Activated CD8-positive, alpha-beta memory T cell treated with anti-CD3 and anti-CD28 coated beads, Interleukin-2, amount 50 U/mL, for 1 hour (primary cell): ENCODE results near the gene KLF5.

Experiments
- DNase-seq: peaks from one replicate; pipeline ENCODE4 v3.0.0-alpha.2; 2020; ENCODE audit errors: extremely low read depth

KLF5 gene

GRCh38 chr13:73059460-73060250, 850 bp downstream of the KLF5 start:
- no peak for DNase-seq

GRCh38 chr13:73060251-73061160, 1.7 kb downstream of the KLF5 start:
- no peak for DNase-seq

GRCh38 chr13:73061473-73061872, 2.7 kb downstream of the KLF5 start:
- DNase-seq = no peak

GRCh38 chr13:73061876-73062275, 3.1 kb downstream of the KLF5 start:
- DNase-seq = no peak

- no peak for DNase-seq
Observed at GRCh38 chr13:73062468-73062867, 3.7 kb downstream of the KLF5 start.

GRCh38 chr13:73063166-73063565, 4.4 kb downstream of the KLF5 start:
- DNase-seq = no peak

GRCh38 chr13:73065036-73065435, 6.2 kb downstream of the KLF5 start:
- no peak for DNase-seq

GRCh38 chr13:73065665-73066340, 7.0 kb downstream of the KLF5 start:
- no peak for DNase-seq

GRCh38 chr13:73069206-73069805, 10.5 kb downstream of the KLF5 start:
- DNase-seq = no peak

- no peak for DNase-seq
Observed at GRCh38 chr13:73070451-73071098, 11.8 kb downstream of the KLF5 start.

- no peak for DNase-seq
Observed at GRCh38 chr13:73072239-73072900, 13.6 kb downstream of the KLF5 start.

GRCh38 chr13:73073050-73073449, 14.2 kb downstream of the KLF5 start:
- DNase-seq = no peak

- no peak for DNase-seq
Observed at GRCh38 chr13:73074014-73074413, 15.2 kb downstream of the KLF5 start.

- DNase-seq = no peak
Observed at GRCh38 chr13:73074926-73075325, 16.1 kb downstream of the KLF5 start.

GRCh38 chr13:73075546-73075945, 16.7 kb downstream of the KLF5 start:
- no peak for DNase-seq

GRCh38 chr13:73075954-73076353, 17.1 kb downstream of the KLF5 start:
- DNase-seq = no peak

GRCh38 chr13:73077865-73078264, 19.1 kb downstream of the KLF5 start:
- DNase-seq = no peak

GRCh38 chr13:73079359-73079758, 20.6 kb downstream of the KLF5 start:
- no peak for DNase-seq

GRCh38 chr13:73081256-73081915, 22.6 kb downstream of the KLF5 start:
- no peak for DNase-seq

- no peak for DNase-seq
Observed at GRCh38 chr13:73082471-73082870, 23.7 kb downstream of the KLF5 start.
